HCT116 (cell line): ENCODE data around the gene SEMA7A.
A peak's percentile ranks its signal among the peaks of the same experiment; 100 is the strongest.

Experiments used
- MAX ChIP-seq: IDR thresholded peaks from 2 replicates; pipeline ENCODE4 v1.6.1; 2012
- SRF ChIP-seq: IDR thresholded peaks from 2 replicates; pipeline ENCODE4 v1.6.1; 2012; ENCODE audit warnings: low read depth
- ZBTB33 ChIP-seq: IDR thresholded peaks from 2 replicates; pipeline ENCODE4 v1.6.1; 2011; ENCODE audit warnings: mild to moderate bottlenecking, low read length, moderate library complexity; ENCODE audit not compliant: insufficient replicate concordance; ENCODE audit errors: extremely low read depth
- ZFX ChIP-seq: fragments of 450-650 bp; IDR thresholded peaks from 2 replicates; pipeline ENCODE4 v1.6.1; 2017
- TF ChIP-seq, protein P1 (sequence below): IDR thresholded peaks from 2 replicates; pipeline ENCODE4 v1.6.1; 2012; ENCODE audit warnings: low read depth

GRCh38 chr15:74396146-74396438 lies 37.7 kb downstream of the SEMA7A start:
- TF ChIP-seq ZBTB33 (no peak), SRF (no peak), ZFX (0 out of 2 replicates have a peak, but pooled peaks have one; percentile 9), MAX (no peak)
- TF ChIP-seq, protein P1, sequence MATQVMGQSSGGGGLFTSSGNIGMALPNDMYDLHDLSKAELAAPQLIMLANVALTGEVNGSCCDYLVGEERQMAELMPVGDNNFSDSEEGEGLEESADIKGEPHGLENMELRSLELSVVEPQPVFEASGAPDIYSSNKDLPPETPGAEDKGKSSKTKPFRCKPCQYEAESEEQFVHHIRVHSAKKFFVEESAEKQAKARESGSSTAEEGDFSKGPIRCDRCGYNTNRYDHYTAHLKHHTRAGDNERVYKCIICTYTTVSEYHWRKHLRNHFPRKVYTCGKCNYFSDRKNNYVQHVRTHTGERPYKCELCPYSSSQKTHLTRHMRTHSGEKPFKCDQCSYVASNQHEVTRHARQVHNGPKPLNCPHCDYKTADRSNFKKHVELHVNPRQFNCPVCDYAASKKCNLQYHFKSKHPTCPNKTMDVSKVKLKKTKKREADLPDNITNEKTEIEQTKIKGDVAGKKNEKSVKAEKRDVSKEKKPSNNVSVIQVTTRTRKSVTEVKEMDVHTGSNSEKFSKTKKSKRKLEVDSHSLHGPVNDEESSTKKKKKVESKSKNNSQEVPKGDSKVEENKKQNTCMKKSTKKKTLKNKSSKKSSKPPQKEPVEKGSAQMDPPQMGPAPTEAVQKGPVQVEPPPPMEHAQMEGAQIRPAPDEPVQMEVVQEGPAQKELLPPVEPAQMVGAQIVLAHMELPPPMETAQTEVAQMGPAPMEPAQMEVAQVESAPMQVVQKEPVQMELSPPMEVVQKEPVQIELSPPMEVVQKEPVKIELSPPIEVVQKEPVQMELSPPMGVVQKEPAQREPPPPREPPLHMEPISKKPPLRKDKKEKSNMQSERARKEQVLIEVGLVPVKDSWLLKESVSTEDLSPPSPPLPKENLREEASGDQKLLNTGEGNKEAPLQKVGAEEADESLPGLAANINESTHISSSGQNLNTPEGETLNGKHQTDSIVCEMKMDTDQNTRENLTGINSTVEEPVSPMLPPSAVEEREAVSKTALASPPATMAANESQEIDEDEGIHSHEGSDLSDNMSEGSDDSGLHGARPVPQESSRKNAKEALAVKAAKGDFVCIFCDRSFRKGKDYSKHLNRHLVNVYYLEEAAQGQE, result no peak
